ENCODE measurements around the gene LRRC46.

Gene LRRC46

DNA sequence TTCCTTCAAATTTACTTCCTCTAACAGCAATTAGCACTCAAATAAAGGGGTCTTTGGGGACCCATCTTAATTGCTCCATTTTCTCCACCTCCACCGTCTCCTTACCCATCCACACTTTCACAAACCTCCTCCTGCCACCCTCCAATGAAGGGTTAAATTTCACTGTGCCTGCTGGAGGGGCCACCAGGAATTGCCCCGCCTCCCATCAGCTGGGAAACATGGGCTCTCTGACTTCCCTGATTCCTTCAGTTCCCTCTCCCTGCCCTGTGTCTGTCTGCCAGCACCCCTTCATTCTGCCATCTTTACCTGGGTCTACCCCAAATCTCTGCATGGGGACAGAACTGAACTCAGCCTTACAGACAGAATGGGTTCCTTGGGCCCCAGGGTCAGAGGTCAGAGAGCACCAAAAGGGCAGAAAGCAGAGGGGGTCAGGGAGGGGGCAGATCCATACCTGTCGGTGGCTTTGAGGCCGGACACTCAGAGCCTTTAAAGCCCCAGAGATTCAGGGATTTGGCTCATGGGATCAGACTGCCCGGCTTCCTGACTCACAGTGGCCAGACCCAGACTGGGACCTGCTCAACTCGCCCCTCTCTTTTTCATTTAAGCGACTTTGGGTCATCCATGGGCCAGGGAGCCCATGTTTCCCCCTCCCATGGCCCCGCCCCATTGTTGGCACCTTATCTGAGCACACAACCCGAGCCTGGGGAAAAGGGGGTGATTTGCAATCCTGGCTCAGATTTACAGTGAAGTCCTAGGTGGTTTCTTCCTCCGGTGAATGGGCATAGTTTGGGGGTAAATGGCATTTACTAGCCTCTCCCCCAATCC lies 46.9 kb downstream of the LRRC46 start:
- no peak for DNase-seq (ENCODE audit: low read depth)

DNA sequence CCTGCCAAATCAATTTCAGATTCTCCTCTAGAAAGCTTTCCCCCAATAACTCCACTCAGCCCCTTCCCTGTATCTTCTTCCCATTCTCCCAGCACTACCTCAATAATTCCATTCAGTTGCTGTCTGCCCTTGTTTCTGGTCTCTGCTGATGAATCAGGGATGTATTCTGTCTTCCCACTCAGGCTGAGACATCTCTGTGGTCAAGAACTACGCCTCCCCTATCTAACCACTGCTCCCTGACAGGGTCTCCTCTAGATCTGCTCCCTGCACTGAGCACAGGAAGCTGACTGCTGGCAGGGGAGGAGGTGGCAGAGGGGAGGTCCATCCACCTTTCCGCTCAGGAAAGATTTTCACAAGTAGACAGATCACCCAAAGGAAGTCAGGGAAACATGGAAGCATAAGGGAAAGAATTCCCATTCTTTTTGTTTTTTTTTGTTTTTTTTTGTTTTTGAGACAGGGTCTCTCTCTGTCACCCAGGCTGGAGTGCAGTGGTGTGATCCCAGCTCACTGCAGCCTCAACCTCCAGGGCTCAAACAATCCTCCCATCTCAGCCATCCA lies 47.6 kb downstream of the LRRC46 start:
- no peak for DNase-seq (ENCODE audit: low read depth)

DNA sequence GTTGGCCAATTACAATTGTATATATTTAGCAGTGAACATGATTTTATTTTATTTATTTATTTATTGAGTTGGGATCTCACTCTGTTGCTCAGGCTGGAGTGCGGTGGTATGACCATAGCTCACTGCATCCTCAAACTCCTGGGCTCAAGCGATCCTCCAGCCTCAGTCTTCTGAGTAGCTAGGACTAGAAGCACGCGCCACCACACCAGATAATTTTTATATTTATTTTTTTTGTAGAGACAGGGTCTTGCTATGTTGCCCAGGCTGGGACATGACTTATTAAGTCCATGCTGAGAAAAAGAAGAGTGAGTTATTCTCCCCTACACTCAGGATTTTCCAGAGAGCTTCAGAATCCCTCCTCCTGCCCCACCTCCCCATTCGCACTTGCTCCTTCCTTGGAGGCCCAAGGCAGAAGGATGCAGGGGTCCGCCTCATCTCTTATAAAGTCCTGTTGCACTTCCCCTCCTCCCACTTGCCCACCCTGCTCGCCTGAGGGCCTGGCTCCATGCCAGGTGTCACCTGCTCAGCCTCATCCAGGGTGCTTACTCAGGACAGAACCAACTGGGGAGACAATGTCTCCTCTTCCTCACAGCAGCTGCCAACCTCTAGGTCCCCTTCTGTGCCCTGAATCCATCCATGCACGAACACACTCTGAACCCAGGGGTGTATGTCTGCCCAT lies 48.4 kb downstream of the LRRC46 start:
- no peak for DNase-seq (ENCODE audit: low read depth)

DNA sequence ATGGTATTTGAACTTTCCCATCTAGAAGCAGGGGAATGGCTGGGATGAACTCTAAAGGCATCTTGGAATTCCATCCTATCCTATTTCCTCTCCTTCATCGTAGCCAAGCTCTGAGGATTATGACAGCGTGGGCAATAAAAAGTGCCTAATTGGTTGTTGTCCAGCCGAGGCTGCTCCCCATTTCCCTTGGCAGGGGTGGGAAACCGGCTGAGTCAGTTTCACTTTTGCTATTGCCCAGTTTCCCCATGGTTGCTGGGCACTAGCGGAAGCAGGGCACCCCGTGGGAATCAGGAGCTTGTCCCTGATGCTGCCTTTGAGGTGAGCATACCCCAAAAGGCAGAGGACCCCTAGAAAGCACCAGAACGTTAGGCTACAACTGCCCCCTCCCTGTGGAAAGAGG lies 50.8 kb downstream of the LRRC46 start:
- DNase-seq (ENCODE audit: low read depth) = no peak

DNA sequence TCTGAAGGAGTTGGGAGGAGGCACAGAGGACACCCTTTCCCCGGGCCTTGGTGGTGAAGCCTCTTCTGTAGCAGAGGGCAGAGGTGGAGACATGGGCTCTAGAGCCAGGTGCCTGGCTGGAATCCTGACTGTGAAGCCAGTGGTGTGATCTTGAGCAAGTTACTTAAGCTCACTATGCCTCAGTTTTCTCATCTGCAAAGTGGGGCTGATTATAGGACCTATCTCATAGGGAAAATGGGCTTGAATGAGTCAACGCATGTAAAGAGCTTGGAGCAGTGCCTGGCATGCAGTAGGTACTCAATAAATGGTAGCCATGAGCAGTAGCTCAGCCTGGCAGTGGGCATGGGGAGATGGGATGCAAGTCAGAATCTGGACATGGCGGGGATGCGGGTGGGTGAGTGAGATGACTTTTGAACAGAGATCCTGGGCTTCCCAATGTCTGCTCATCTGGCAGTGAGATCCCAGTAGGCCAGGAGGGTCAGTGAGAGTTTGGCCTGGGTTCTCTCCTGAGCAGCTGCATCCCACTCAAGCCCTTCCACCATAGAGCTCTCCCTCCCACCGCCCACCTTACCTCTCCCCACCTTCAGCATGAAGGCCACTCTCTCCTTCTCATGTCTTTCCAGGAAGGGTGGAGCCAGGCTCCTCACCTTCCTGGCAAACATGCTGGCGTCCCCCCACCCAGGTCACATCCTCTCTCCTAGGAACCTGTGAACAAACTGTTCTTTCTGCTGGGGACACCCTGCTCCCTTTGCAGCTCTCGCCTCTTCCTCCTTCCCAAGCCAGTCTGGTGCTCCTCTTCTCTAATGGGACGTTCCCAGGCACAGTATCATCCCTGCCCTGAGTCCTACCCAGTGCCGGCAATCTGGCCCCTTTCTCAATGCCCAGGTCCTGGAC lies 51.5 kb downstream of the LRRC46 start:
- DNase-seq (ENCODE audit: low read depth) = no peak

DNA sequence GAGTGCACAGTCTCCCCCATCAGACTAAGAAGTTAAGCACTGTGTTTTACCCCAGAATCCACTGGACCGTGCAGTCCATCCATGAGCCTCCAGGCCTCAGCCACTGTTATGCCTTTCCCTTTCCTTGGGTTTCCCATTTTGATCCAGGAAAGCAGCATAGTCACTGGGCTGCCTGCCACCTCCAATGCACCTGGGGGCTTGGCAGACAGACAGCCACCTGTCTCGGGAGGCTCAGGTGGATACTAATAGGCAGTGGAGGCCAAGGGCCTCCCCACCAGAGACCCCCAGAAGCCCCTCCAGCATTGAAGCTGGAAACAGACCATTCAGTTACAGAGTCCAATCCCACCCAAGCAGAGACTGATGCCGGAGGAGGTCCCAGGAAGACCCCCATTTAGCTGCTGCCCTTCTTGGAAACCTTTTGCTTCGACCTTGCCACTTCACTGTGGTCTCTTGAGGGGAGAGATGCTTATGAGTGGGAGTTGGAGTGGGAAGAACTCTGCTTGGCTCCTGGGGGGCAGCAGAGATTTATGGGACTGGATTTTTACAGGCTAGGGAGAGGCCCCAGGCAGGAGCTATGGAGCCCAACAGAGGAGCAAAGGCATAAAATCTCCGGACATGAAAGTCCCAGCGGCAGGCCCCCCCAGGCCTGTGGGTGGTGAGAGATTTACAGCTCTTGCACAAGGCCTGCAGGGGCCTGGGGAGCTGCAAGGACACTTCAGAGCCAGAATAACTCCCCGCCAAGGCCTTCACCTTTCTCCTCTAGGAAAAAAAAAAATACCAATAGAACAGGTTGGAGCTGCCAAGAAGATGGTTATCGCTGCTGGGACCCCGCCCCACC lies 52.3 kb downstream of the LRRC46 start:
- no peak for DNase-seq (ENCODE audit: low read depth)

DNA sequence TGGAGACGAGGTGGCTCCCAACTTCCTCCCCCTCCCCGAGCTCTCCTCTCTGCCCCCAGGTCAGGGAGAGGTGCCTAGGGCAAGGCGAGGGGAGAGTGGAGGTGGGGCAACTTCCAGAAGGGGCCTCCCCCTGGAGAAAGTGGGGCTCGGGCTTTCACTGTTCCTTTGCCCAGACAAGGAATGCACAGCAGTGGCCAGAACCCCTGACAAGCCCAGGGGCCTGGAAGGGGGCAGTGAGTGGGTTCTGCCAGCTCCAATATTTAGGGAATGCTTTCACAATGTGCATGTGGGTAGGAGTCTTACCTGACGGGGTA lies 52.9 kb downstream of the LRRC46 start:
- DNase-seq (ENCODE audit: low read depth) = no peak

DNA sequence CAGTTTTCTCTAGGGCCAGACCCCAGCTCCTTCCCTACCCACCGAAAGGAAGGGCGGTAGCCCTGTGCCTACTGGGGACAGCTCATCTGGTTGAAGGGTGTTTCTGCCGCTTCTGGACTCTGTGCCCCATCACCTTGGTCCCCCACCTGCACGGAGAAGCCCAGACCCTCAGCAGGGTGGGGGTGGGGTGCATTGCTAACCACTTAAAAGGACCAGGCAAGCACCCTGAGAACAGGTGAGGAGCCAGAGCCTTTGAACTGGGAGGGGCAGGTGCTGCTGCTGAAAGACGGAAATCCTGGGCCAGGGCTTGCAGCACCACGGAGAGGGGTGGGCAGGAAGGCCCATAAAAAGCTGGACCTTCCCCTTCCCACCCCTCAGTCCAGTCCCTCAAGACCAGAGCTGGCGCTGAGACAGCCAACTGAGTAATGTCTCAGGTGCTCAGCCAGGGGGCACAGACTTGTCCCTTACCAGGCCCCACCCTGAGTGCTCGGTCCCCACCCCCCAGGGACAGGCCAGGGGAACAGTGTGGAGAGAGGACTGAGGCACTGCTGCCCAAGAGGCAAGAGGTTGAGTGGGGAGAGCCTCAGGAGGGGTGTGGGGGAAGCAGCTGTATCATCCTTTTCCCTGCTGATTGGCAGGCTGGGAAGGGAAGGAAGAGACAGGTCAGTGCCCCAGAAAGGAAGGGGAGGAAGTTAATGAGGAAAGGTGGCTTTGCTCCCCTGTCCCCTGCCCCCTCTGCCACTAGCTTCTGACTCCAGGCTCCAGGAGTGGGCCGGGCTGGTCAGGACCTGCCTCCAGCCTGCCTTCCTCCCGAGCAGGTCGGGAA lies 53.6 kb downstream of the LRRC46 start:
- no peak for DNase-seq (ENCODE audit: low read depth)

All from stimulated activated CD8-positive, alpha-beta memory T cell treated with anti-CD3 and anti-CD28 coated beads, Interleukin-7, amount 100 ng/mL, for 24 hours (primary cell).